Measurements from ENCODE around the gene HDAC4.

HDAC4 gene

DNA sequence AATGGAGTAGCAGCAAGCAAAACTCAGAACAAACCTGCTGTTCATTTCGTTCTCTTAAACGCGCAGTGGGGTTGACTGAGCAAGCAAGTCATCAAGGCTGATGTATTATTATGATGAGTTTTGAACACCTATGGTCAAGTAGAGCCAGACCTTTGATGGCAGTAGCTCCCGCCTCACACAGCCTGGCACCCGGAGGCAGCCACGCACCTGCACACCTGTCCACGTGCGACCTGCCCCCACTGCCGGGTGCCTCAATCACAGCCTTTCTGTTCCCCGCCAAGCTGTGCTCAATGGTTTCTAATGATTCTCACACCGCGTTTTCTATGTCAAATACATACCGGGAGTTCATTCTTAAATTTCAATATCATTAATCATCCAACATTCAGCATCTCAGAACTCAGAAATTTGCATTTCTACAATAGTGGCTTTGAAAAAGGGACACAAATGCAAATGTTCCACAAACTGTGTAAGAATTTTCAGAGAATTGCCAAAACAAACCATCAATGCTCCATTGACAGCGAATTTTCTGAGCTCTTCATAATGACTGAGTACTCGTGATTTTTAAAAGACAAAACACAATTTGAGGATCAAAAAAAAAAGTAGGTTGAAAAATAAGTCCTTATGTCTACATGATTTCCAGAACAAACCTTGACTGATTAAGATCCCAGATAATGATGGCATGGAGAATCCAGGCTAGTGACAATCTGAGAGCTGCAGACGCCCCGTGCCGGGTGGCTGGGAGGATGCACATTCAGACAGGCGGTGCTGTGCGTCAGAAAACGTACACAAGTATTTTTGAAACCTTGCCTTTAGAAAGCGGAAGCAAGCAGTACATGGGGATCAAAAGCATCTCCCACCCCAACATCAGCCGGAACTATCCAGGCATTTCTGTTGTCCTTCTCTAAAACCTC lies 56.6 kb downstream of the HDAC4 start:
- Mint-ChIP-seq H3K9me3 (no peaks in the 10 kb centered on the region), H3K27ac (no peak overlapping the region), H3K4me3 (no peak overlapping the region), H3K36me3 (ENCODE audit: insufficient read depth) (peaks cover 7% of the 10 kb centered on the region), H3K27me3 (no peaks in the 10 kb centered on the region), H3K4me1 (ENCODE audit: low read depth in 2 of 2) (peaks cover 11 to 19% of the 10 kb centered on the region in 2 donors)
- ATAC-seq (replicated peaks) (no peak), DNase-seq (no peak)

DNA sequence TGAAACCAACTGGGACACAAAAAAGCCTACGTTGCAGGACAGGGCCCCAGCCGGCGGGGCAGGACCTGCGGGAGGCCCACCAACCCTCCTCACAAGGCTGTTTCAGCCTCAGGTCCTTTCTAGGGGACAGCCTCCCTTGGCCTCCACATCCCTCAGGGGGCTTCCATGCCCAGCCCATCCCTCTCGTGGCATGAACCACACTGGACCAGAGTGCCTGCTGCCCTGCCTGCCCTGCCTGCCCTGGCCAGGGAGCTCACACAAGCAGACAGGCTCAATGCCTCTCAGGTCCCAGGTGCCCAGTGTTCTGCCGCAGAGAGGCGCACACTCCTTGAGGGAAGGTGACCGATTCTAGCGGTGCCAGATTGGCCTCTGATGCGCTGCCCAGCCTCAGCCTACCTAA lies 57.4 kb downstream of the HDAC4 start:
- H3K4me1 Mint-ChIP-seq (ENCODE audit: low read depth in 2 of 2), result peaks cover 13 to 25% of the 10 kb centered on the region in 2 donors
- no peak for ATAC-seq (replicated peaks)
- H3K9me3 Mint-ChIP-seq, result no peaks in the 10 kb centered on the region
- H3K27me3 Mint-ChIP-seq, result no peaks in the 10 kb centered on the region
- H3K27ac Mint-ChIP-seq, result no peak overlapping the region
- H3K4me3 Mint-ChIP-seq, result no peak overlapping the region
- peaks cover 7% of the 10 kb centered on the region for H3K36me3 Mint-ChIP-seq (ENCODE audit: insufficient read depth)
- DNase-seq, result no peak

DNA sequence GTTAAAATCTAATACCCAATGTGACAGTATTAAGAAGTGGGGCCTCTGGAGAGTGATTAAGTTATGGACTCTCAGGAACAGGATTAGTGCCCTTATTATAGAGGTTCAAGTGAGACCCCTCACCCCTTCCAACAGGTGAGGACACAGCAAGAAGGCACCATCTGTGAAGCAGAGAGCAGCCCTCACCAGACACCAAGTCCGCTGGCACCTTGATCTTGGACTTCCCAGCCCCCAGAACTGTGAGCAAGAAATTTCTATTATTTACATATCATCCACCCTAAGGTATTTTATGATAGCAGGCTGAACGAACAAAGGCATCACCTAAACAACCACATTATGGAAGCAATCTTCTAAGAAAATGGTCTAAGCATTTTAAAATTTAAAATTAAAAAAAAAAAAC lies 59.0 kb downstream of the HDAC4 start:
- H3K27ac Mint-ChIP-seq, result no peak overlapping the region
- no peaks in the 10 kb centered on the region for H3K27me3 Mint-ChIP-seq
- no peak overlapping the region for H3K4me3 Mint-ChIP-seq
- H3K9me3 Mint-ChIP-seq, result no peaks in the 10 kb centered on the region
- ATAC-seq (replicated peaks) (no peak), DNase-seq (no peak)
- H3K4me1 Mint-ChIP-seq (ENCODE audit: low read depth in 2 of 2), result peaks cover 13 to 29% of the 10 kb centered on the region in 2 donors
- peaks cover 7% of the 10 kb centered on the region for H3K36me3 Mint-ChIP-seq (ENCODE audit: insufficient read depth)

DNA sequence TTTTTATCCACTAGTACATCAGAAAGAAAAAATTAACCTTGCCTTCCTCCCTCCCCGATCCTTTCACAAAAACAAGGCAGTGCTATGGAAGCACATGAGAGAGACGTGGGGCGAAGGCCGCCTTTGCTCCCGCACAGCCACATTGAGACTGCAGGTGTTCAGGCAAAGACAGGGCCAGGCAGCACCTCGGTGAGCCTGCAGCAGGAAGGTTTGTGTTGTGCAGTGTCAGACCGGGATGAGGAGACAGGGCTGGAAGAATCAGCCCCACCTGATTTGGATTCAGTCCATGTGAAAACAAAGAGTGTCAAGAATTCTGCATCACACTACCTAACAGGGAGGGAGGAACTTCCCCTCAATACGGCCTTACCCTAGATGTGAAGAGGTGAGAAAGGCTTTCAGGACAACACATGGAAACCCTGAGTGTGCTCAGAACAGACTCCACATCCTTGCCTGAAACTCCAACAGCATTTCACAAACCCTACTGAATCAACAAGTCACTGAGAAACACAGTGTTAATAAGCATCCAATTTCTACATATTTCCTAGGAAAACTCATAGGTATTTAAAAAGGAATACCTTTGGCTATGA lies 59.6 kb downstream of the HDAC4 start:
- Mint-ChIP-seq H3K36me3 (ENCODE audit: insufficient read depth) (peaks cover 7% of the 10 kb centered on the region), H3K4me1 (ENCODE audit: low read depth in 2 of 2) (peaks cover 13 to 29% of the 10 kb centered on the region in 2 donors), H3K27ac (no peak overlapping the region), H3K27me3 (no peaks in the 10 kb centered on the region), H3K4me3 (no peak overlapping the region), H3K9me3 (no peaks in the 10 kb centered on the region)
- ATAC-seq (replicated peaks) (no peak), DNase-seq (no peak)

DNA sequence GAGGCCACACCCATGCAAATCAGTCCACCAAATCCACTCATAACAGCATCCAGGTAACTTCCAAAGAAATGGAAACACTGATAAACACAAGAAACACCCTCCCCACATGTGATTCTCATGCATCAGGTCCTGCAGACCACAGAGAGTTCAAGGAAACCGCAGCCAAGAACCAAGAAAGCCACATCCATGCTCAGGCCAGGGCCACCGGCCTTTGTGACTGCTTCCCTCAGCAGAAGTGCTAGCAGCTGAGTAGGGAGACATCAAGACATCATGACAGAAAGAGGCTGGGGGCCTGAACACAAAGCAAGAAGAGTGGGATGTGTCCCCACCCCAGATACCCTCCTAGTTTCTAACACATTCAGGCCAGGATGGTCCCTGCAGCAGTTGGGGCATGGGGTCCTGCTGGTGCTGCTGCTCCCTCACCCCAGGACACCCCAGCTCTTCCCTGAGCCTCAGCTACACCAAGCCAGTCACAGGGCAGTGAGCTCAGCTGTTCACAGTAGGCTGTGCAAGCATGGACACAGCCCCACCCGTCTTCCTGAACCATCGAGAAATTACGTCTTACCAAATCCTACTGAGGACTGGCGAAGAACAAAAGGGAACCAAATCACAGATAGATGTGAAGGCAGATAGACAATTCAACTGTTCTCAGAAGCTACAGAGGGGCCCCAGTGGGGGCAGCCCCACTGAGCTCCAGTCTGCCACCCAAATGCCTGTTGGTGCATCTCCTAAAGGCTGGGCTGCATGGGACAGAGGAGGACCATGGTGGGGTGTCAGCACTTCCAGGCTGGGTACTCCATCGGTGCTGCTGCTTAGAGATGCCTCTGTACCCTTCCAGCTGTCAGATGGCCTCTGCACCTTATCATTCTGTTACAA lies 60.9 kb downstream of the HDAC4 start:
- H3K4me1 Mint-ChIP-seq (ENCODE audit: low read depth in 2 of 2), result peaks cover 13 to 29% of the 10 kb centered on the region in 2 donors
- H3K27ac Mint-ChIP-seq, result peak overlapping the region; percentile 68 to 82
- H3K36me3 Mint-ChIP-seq (ENCODE audit: insufficient read depth), result peaks cover 7% of the 10 kb centered on the region
- DNase-seq (peak in 1 of 3 experiments; percentile 15), ATAC-seq (replicated peaks) (peak; percentile 78)
- no peaks in the 10 kb centered on the region for H3K9me3 Mint-ChIP-seq
- peak overlapping the region; percentile 41 to 60 for H3K4me3 Mint-ChIP-seq
- no peaks in the 10 kb centered on the region for H3K27me3 Mint-ChIP-seq

DNA sequence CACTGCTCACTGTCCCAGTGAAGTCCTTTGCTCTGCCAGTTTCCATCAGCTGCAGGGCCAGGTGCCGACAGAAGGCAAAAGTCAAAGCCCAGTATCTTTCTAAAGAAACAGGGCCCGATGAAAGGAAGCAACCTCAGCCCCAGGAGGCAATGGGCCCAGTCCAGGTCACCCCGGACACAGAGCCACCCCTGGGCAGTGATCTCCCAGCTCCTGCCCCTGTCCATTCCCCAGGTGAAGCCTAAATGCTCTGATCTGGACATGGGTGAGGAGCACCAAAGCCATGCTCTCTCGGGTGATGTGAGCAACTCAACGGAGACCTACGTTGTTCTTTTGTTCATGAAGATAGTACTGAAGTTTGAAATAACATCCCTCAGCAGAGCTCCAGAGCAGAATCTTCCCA lies 61.6 kb downstream of the HDAC4 start:
- Mint-ChIP-seq H3K36me3 (ENCODE audit: insufficient read depth) (peaks cover 13% of the 10 kb centered on the region), H3K4me3 (peak overlapping the region; percentile 41 to 60), H3K27ac (peak overlapping the region; percentile 68 to 82), H3K4me1 (ENCODE audit: low read depth in 2 of 2) (peaks cover 13 to 29% of the 10 kb centered on the region in 2 donors), H3K27me3 (no peaks in the 10 kb centered on the region), H3K9me3 (no peaks in the 10 kb centered on the region)
- DNase-seq (no peak), ATAC-seq (replicated peaks) (no peak)

DNA sequence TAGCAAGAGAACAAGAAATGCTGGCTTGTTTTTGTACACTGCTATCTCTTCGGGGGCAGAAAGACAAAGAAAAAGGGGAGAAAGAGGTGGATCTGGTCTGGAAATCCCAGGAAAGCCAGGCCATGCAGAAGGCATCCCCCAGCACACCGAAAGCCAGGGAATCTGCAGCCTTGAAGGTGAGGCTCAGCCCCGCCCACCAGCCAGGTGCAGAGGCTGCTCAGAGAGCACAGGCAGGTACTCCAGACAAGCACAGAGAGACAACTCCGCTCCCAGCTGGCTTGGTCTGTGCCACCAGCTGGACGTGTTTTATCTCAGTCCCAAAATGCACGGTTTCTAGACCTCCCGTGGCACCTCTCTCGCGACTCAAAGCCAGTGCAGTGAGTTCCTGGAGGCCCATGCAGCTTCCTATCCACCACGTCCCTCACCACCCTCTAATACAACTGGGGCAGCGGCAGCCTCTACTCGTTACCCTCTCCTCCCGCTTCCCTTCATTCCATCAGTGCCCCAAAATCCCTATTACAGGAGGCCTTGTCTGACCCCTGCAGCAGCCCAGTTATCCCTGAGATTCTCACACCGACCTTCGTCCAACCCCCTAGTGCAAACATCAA lies 62.8 kb downstream of the HDAC4 start:
- Mint-ChIP-seq H3K27me3 (no peaks in the 10 kb centered on the region), H3K4me3 (peak overlapping the region in 1 of 2 donors; percentile 5), H3K4me1 (ENCODE audit: low read depth in 2 of 2) (peaks cover 13 to 29% of the 10 kb centered on the region in 2 donors), H3K9me3 (no peaks in the 10 kb centered on the region), H3K36me3 (ENCODE audit: insufficient read depth) (peaks cover 13% of the 10 kb centered on the region), H3K27ac (no peak overlapping the region)
- no peak for DNase-seq
- no peak for ATAC-seq (replicated peaks)

DNA sequence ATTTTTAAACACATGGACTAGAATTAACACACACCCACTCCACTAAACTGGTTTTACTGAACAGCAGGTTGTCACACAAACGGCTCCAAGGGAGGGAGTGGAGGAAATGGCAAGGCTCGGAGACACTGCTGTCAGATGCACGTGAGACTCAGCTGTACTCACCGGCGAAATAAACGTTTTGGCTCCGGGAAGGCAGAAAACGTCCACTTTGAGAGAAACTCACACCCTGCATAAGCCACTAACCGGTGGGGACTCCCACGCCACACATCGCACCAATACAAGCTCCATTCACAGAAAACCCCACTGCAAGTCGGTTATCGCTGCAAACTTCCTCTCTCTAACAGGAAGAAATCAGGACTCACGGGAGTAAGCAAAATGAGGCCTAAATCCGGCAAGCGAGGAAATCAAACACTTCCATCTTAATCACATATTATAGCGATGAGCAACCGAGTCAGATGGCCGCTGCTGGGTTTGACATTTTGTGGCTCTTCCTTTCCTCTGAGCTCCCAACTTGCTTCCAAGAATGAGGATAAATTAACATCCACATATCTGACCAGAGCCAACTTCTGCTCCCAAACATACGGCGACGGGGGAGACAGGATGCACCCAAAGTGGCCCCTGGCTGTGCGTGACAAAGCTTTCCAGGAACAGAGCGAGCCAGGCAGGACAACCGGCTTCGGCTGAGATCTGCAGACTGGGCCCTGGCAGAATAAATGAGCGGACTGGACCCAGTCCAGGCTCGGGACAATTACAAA lies 63.5 kb downstream of the HDAC4 start:
- Mint-ChIP-seq H3K4me1 (ENCODE audit: low read depth in 2 of 2) (peaks cover 13 to 29% of the 10 kb centered on the region in 2 donors), H3K4me3 (peak overlapping the region in 1 of 2 donors; percentile 5), H3K27ac (no peak overlapping the region)

DNA sequence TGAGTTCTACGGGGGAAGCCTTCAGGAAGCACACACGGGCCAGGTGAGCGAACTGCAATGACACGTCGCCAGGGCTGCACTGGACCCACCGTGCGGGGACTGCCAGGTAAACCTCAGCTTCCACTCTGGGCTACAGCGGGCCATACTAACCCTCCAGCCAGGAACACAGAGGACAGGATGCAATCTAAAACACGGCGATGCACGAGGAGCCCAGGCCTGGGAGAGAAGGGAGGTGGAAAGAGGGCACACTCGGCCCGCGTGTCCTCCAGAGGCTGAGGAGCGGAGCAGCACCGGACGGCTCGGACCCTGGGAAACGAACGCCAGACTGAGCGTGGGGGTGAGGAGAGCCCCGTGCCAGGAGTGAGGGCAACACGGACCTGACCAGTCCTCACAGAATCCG lies 69.3 kb downstream of the HDAC4 start:
- no peaks in the 10 kb centered on the region for H3K27me3 Mint-ChIP-seq
- DNase-seq, result no peak
- H3K4me1 Mint-ChIP-seq (ENCODE audit: low read depth in 2 of 2), result peaks cover 17 to 20% of the 10 kb centered on the region in 2 donors
- H3K27ac Mint-ChIP-seq, result no peak overlapping the region
- H3K36me3 Mint-ChIP-seq (ENCODE audit: insufficient read depth), result peaks cover 18% of the 10 kb centered on the region
- no peak for ATAC-seq (replicated peaks)
- no peaks in the 10 kb centered on the region for H3K9me3 Mint-ChIP-seq
- no peak overlapping the region for H3K4me3 Mint-ChIP-seq

More for the DNA sequence above, 63.5 kb downstream of the HDAC4 start:
- DNase-seq, result no peak
- Mint-ChIP-seq H3K9me3 (no peaks in the 10 kb centered on the region), H3K36me3 (ENCODE audit: insufficient read depth) (peaks cover 13% of the 10 kb centered on the region), H3K27me3 (no peaks in the 10 kb centered on the region)
- ATAC-seq (replicated peaks), result no peak

DNA sequence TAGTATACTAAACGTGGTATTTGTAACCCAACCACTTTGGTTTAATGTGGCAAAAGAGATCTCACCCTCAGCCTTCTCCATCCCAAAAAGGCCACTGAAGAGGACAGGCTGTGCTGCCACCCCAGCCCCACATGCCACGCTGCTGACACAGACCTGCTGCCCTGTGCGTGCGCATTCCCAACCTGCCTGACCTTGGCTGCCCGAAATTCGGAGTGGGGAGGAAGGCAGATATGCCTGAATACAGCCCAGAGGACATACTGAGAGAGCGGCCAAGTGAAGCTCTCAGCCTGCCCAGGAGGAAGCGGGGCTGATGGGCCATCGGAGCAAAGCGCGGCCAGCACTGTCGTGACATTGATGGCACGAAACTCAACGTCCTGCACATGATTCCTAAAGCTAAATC lies 70.0 kb downstream of the HDAC4 start:
- Mint-ChIP-seq H3K4me3 (no peak overlapping the region), H3K27me3 (no peaks in the 10 kb centered on the region), H3K4me1 (ENCODE audit: low read depth in 2 of 2) (peaks cover 17 to 22% of the 10 kb centered on the region in 2 donors), H3K36me3 (ENCODE audit: insufficient read depth) (peaks cover 18% of the 10 kb centered on the region), H3K9me3 (no peaks in the 10 kb centered on the region), H3K27ac (peak overlapping the region; percentile 60)
- DNase-seq, result no peak
- no peak for ATAC-seq (replicated peaks)

DNA sequence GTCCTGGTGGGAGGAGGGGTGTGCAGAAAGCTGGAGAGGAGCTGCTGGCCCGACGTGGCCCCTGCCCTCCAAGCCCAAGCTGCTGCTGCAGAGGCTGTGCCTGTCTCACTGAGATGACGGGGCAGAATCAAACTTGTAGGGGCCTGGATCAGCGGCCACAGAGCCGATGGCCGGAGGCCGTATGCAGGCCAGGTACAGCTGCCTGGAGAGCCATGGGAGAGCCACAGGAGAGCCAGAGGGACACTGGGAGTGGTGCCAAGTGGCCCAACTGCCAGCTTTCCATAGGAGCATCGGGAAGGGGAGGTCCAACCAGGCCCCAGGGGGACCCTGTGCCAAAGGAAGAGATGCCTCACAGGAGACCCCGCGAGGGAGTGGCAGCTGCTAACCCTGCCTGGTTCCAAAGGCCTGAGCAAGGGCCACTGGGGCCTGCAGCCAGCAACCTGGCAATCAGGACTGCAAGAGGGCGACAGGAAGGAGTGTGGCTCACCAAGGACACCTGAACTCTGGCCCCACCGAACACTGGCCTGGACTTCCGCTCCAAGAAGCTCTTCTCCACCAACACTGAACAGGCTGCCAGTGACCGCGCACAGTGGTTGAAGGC lies 70.7 kb downstream of the HDAC4 start:
- DNase-seq (no peak), ATAC-seq (replicated peaks) (no peak)
- peaks cover 17 to 25% of the 10 kb centered on the region in 2 donors for H3K4me1 Mint-ChIP-seq (ENCODE audit: low read depth in 2 of 2)
- no peaks in the 10 kb centered on the region for H3K9me3 Mint-ChIP-seq
- peaks cover 18% of the 10 kb centered on the region for H3K36me3 Mint-ChIP-seq (ENCODE audit: insufficient read depth)
- no peak overlapping the region for H3K4me3 Mint-ChIP-seq
- H3K27me3 Mint-ChIP-seq, result no peaks in the 10 kb centered on the region
- peak overlapping the region in 1 of 2 donors; percentile 60 for H3K27ac Mint-ChIP-seq

DNA sequence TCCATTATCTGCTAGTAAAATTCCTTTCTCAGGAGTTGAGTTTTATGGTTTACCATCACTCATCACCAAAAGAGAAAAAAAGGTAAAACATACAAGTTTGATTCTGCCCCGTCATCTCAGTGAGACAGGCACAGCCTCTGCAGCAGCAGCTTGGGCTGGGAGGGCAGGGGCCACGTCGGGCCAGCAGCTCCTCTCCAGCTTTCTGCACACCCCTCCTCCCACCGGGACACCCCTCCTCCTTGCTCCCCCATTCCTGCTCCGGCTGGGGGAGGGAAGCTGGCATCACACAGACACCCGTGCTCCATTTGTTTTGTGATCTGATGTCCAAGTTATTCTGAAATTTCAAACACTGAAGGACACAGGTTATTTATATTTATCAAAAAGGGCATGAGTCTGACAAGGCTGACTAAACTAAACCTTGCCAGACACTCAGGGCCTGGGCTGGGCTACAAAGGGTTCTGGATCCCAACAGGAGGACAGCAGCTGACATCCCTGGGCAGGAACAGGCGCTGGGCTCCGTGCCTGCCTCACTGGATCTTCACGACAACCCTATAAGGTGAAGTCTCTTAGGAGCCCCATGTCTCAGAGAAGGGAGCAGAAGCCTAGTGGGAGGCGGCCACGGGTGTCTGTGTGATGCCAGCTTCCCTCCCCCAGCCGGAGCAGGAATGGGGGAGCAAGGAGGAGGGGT lies 71.4 kb downstream of the HDAC4 start:
- H3K36me3 Mint-ChIP-seq (ENCODE audit: insufficient read depth), result peaks cover 14% of the 10 kb centered on the region
- DNase-seq, result no peak
- no peaks in the 10 kb centered on the region for H3K9me3 Mint-ChIP-seq
- H3K4me3 Mint-ChIP-seq, result no peak overlapping the region
- no peaks in the 10 kb centered on the region for H3K27me3 Mint-ChIP-seq
- no peak for ATAC-seq (replicated peaks)
- H3K27ac Mint-ChIP-seq, result no peak overlapping the region
- peaks cover 17 to 29% of the 10 kb centered on the region in 2 donors for H3K4me1 Mint-ChIP-seq (ENCODE audit: low read depth in 2 of 2)
